ENCODE results near the gene SH3BP2. TPM values are rescaled to one million over a fixed set of nuclear protein-coding genes. Genes with fewer than 3 reads are reported as not detected.

SH3BP2 gene
- total RNA-seq, 1 donor from 2014 or later: 39.1 TPM

- Mint-ChIP-seq H3K4me1 (peaks cover 27% of the 10 kb centered on the region), H3K4me3 (no peak overlapping the region), H3K27me3 (ENCODE audit: low read depth) (no peaks in the 10 kb centered on the region), H3K36me3 (ENCODE audit: low read depth) (peaks cover 17% of the 10 kb centered on the region), H3K27ac (ENCODE audit: unreplicated experiment) (no peak overlapping the region), H3K9me3 (no peaks in the 10 kb centered on the region)
- TF ChIP-seq CTCF (conservative IDR thresholded peaks at IDR 0.05): no peak
- no peak for DNase-seq (ENCODE audit: low read depth, low spot score)
These were observed 96.0 kb downstream of the SH3BP2 start for GRCh38 chr4:2888886-2889285.

Other genes starting within 250 kb of the SH3BP2 start
- 25.1 and 26.2 TPM in 2 replicates for gene TNIP2, start 36.7 kb upstream of the SH3BP2 start, total RNA-seq
- gene ADD1, start 50.8 kb downstream of the SH3BP2 start, total RNA-seq: 230 and 236 TPM in 2 replicates
- 46.6 and 49.2 TPM in 2 replicates for gene NOP14, start 170.3 kb downstream of the SH3BP2 start, total RNA-seq
- 8.9 and 11.6 TPM in 2 replicates for gene GRK4, start 170.5 kb downstream of the SH3BP2 start, total RNA-seq